Ishikawa (cell line): ENCODE measurements around the gene CDHR5.

Experiments
- CEBPB ChIP-seq: IDR thresholded peaks from 2 replicates; pipeline ENCODE4 v1.6.1; 2012
- CREB1 ChIP-seq: IDR thresholded peaks from 2 replicates; pipeline ENCODE4 v1.6.1; 2012; ENCODE audit warnings: low read depth
- EGR1 ChIP-seq: IDR thresholded peaks from 2 replicates; pipeline ENCODE4 v1.6.1; 2012
- EP300 ChIP-seq: IDR thresholded peaks from 2 replicates; pipeline ENCODE4 v1.6.1; 2012; ENCODE audit warnings: borderline replicate concordance
- REST ChIP-seq: IDR thresholded peaks from 2 replicates; pipeline ENCODE4 v1.6.1; 2012; ENCODE audit warnings: low read depth, mild to moderate bottlenecking
- TAF1 ChIP-seq: IDR thresholded peaks from 2 replicates; pipeline ENCODE4 v1.6.1; 2012; ENCODE audit warnings: low read depth, mild to moderate bottlenecking
- TCF12 ChIP-seq: IDR thresholded peaks from 2 replicates; pipeline ENCODE4 v1.6.1; 2012; ENCODE audit warnings: low read depth
- TEAD4 ChIP-seq: IDR thresholded peaks from 2 replicates; pipeline ENCODE4 v1.6.1; 2012
- USF1 ChIP-seq: IDR thresholded peaks from 2 replicates; pipeline ENCODE4 v1.6.1; 2012
- YY1 ChIP-seq: IDR thresholded peaks from 2 replicates; pipeline ENCODE4 v1.6.1; 2012; ENCODE audit warnings: low read depth
- TF ChIP-seq, protein P1 (sequence below): IDR thresholded peaks from 2 replicates; pipeline ENCODE4 v1.6.1; 2012

DNA sequence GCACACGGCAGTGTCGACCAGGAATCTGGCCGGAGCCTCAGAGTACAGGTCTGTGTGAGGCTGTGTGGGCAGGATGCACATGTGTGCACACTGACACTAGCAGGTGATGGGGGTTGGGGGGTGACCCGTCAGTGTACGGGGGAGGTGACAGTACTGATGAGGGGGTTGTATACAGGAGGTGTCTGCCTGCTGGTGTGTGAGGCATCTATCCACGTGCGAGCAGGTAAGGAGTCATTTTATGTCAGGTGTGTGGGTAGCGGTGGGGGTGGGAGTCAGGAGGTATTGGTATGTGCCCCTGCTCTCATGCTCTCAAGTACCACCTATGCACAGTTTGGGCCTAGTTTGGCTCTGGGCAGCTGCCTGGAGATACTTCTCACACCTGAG lies 53.0 kb downstream of the CDHR5 start:
- TF ChIP-seq CREB1: no peak
- no peak for TF ChIP-seq CEBPB
- no peak for TF ChIP-seq TAF1
- TF ChIP-seq TEAD4: no peak
- TF ChIP-seq EGR1: no peak
- no peak for TF ChIP-seq EP300
- no peak for TF ChIP-seq USF1
- TF ChIP-seq, protein P1, sequence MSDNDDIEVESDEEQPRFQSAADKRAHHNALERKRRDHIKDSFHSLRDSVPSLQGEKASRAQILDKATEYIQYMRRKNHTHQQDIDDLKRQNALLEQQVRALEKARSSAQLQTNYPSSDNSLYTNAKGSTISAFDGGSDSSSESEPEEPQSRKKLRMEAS: no peak
- TF ChIP-seq YY1: no peak
- TF ChIP-seq TCF12: no peak
- no peak for TF ChIP-seq REST
